Posterior cingulate gyrus (tissue), 11 donors: Measurements from ENCODE around the gene ASCL2.
"Not testable (repeated sequence)": the region's sequence is repeated elsewhere in the genome, so short reads cannot be mapped to it uniquely, and the experiment has no call there.

Experiments used
- DNase-seq, 10 donors: peaks; one replicate each; pipeline versions ENCODE4 v3.0.0 to v3.0.0-alpha.2; 2020 to 2021; ENCODE audit warnings: mixed read lengths in 3 of 10
- intact Hi-C: fragments of 100-400 bp; cut with DNase I; formaldehyde crosslinking; loops from one replicate; pipeline ENCODE4 v1.15.1; 2023

Gene ASCL2

GRCh38 chr11:2248762-2249161, 21.6 kb downstream of the ASCL2 start:
- intact Hi-C loops = no loop called here
- DNase-seq = peak in 1 of 10 donors; percentile 61

GRCh38 chr11:2248242-2248641, 22.1 kb downstream of the ASCL2 start:
- DNase-seq = peak in 1 of 10 donors; percentile 45
- intact Hi-C loops = no loop called here

GRCh38 chr11:2247496-2247895, 22.9 kb downstream of the ASCL2 start:
- no peak for DNase-seq
- intact Hi-C loops = no loop called here

DNA sequence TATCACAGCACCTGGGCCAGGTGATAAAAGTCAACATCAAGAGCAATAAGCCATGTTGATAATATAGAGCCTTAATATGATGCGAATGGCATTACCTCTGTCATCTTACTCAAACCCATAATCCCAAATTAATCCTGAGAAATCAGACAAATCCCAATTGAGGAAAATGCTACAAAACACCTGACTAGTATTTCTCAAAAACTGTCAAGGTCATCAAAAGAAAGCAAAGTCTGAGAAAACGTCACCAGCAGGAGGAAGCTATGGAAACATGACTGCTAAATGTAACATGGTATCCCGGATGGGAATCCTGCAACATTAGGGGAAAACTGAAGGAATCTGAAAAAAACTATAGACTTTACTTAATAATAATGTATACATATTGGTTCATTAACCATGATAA, 29.6 kb downstream of the ASCL2 start:
- intact Hi-C loops = no loop called here
- DNase-seq = no peak

GRCh38 chr11:2237457-2238238, 32.7 kb downstream of the ASCL2 start:
- intact Hi-C loops = no loop called here
- no peak for DNase-seq

DNA sequence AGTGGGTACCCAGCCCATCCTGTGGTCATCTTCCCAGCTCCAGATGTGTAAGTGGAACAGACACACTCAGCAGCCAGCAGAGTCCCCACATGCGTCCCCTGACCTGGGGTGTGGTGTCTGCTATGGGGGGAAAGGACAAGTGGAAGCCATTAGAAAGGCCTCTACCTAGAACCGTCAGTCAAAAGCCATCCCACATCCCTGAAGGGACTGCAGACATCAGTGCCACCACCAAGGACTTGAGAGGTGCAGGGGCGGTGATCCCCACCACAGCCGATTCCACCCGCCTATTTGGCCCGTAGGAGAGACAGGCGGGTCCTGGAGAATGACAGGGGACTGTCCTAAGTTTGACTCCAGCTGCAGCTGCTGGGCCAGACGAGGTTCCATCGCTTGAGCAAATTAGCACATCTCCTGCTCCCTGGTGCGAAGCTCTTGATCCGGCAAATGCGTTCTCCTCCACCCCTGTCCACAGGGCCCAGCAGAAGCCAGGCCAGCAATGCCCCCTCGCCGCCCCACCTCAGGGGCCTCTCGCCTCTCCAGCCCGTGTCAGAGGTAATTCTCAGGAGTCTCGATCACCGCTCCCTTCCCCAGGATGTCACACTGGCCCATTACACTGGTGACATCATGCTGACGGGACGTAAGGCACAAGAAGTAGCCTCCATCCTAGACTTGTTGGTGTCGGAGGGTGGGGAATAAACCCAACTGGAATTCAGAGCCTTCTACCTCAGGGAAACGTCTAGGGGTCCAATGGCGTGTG, 33.8 kb downstream of the ASCL2 start:
- intact Hi-C loops, DNase-seq: not testable (repeated sequence)

- DNase-seq = no peak
- intact Hi-C loops = no loop called here
These were observed 34.6 kb downstream of the ASCL2 start for GRCh38 chr11:2235588-2236326.

DNA sequence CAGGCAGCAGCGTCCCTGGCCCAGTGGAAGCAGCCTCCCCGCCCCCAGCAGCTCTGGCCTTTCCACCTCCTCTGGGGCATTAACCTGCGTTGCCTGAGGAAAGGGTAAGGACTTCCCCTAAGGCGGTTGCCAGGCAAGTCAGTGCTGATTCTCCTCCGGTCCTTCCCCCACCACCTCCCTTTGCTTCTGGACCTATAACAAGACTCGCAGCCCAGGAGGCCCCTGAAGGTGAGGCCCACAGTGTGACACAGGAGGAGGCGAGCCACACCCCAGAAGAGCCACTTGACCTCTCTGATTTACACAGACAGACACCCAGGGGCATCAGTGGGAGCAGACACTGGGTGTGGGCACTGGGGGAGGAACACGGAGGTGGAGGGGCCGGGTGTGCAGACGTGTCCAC, 35.4 kb downstream of the ASCL2 start:
- intact Hi-C loops = no loop called here
- no peak for DNase-seq

DNA sequence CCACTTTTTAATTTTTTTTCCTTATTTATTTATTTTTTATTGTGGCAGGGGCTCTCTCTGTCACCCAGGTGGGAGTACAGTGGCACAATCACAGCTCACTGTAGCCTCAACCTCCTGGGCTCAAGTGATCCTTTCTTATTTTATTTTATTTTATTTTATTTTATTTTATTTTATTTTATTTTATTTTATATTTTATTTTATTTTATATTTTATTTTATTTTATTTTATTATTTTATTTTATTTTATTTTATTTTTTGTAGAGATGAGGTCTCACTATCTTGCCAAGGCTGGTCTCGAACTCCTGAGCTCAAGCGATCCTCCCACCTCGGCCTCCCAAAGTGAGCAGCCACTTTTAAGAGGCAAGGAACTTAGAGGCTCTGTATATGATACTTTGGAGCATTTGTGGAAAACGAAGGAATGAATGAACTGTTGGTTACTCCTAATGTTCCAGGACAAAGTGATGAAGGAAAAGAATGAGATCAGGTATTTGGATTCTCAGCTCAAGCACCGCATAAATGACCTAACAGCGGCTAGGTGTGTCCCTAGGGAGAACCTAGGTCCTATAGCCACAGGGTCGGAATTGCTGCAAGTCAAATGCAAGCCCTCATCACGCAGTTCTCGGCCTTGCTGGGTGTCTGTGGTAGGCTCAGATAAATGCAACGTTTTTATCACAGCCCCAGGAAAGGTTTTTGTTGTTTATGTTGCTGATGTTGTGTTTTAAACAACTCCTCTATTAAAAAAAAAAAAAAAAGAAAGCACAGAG, 36.5 kb downstream of the ASCL2 start:
- intact Hi-C loops = no loop called here
- no peak for DNase-seq

DNA sequence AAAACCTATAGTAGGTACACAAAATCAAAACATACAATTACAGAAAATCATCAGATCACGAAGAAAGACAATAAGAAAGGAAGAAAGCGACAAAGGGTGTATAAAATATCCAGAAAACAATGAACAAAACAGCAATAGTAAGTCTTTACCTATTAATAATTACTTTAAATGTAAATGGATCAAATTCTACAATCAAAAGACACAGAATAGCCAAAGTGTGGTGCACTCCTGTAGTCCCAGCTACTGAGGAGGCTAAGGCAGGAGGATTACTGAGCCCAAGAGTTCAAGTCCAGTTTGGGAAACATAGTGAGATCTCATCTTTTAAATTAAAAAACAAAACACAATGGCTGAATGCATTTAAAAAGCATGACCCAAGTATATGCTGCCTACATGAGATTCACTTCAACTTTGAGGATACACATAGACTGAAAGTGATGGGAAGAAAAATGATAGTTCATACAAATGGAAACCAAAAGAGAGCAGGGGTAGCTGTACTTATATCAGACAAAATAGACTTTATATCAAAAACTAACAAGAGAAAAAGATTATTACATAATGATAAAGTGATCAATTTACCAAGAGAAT, 40.6 kb downstream of the ASCL2 start:
- DNase-seq = no peak
- intact Hi-C loops = no loop called here

GRCh38 chr11:2224254-2224653, 46.1 kb downstream of the ASCL2 start:
- DNase-seq = no peak
- intact Hi-C loops = no loop called here

DNA sequence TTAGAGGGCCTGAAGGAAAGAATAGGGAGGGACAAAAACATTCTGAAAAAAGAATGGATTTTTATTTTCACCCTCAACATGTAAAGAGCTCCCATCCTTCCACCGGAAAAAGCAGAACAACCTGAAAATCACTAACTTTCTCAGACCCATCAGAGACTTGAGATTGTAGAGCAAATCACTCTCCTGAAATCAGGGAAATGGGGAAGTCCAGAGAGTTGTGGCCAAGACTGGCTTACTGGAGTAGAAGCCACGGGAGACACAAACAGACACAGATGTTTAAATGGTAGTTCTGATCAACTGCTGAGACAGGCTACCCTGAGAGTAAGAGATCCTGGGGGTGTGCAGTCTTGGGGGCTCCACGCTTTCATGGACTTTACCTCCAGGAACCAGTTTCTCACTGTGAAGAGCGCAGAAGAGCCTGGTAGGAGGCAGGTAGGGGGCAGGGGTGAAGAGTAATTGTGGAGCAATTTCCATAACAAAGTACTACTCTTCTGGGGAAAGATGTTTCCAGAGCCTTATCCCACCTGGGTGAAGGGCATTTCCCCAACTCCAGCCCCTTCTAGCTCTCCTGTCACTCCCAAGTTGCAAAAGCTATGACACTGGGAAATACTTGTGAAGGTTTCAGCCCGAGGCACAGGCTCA, 47.1 kb downstream of the ASCL2 start:
- no peak for DNase-seq

GRCh38 chr11:2222451-2222850, 47.9 kb downstream of the ASCL2 start:
- DNase-seq = no peak
- intact Hi-C loops = no loop called here

More for the DNA sequence above, 47.1 kb downstream of the ASCL2 start:
- intact Hi-C loops = no loop called here

- DNase-seq = no peak
- intact Hi-C loops = no loop called here
These were observed 48.8 kb downstream of the ASCL2 start for GRCh38 chr11:2221591-2221990.

DNA sequence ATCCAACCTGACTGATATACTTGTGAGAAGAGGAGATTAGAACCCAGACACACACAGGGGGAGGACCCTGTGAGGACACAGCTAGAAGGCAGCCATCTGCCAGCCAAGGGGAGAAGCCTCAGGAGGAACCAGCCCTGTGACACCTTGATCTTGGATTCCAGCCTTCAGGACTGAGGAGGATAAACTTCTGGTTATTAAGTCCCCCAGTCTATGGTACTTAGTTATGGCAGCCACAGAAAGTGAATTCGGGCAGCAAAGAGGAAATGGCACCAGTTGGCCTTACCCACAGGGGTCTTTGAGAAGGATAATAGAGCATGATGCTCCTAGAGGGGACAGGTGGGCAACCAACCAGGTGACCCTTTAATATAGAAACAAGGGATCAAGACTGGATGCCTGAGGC, 49.4 kb downstream of the ASCL2 start:
- no peak for DNase-seq
- intact Hi-C loops = no loop called here

- intact Hi-C loops = no loop called here
- DNase-seq = peak in 1 of 10 donors; percentile 25
These were observed 50.1 kb downstream of the ASCL2 start for GRCh38 chr11:2220173-2220771.

DNA sequence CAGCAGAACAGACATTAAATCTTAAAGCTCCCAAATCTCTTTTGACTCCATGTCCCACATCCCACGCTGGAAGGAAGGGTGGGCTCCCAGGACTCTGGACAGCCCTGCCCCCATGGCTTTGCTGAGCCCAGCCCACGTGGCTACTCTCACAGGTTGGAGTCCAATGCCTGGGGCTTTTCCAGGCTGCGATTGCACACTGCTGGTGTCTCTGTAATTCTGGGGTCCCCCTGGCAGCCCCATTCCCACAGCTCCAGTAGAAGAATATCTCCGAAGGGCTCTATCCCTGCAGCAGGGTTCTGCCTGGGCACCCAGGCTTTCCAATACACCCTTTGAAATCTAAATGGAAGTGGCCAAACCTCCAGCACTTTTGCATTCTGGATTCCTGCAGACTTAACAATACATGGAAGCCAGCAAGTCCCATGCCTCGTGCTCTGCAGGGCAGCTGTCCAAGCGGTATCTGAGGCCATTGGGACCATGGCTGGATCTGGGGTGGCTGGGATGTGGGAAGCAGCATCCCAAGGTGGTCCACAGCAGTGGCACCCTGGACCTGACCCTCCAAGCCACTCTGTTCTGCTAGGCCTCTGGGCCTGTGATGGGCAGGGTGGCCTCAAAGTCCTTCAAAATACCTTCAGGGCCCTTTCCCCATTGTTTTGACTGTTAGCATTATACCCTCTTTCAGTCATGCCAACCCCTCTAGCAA, 50.9 kb downstream of the ASCL2 start:
- peak in 1 of 10 donors; percentile 61 for DNase-seq
- intact Hi-C loops = no loop called here
